DOHH2 (cell line): ENCODE results near the gene MFF.
"Not testable (repeated sequence)": the region's sequence is repeated elsewhere in the genome, so short reads cannot be mapped to it uniquely, and the experiment has no call there.

Experiments
- H3F3A ChIP-seq: fragments of 200-600 bp; sonication (generic), shearing (Covaris generic); 2 replicates; pipeline ENCODE4 v1.6.0; 2016; ENCODE audit warnings: antibody characterized with exemption, mild to moderate bottlenecking; ENCODE audit not compliant: control insufficient read depth, insufficient read depth
- H3K27ac ChIP-seq: fragments of 200-600 bp; sonication (generic); 2 replicates; pipeline ENCODE4 v1.5.1; 2014; ENCODE audit warnings: low read depth, mild to moderate bottlenecking, low read length, moderate library complexity
- H3K27me3 ChIP-seq: fragments of 200-600 bp; sonication (generic); 2 replicates; pipeline ENCODE4 v1.6.1; 2014; ENCODE audit warnings: mild to moderate bottlenecking, low read length, mixed read lengths; ENCODE audit not compliant: control insufficient read depth
- H3K36me3 ChIP-seq: fragments of 200-600 bp; sonication (generic); 2 replicates; pipeline ENCODE4 v1.6.1; 2014; ENCODE audit warnings: mild to moderate bottlenecking, low read length, moderate library complexity, mixed read lengths; ENCODE audit not compliant: control insufficient read depth
- H3K4me1 ChIP-seq: fragments of 200-600 bp; sonication (generic); 2 replicates; pipeline ENCODE4 v1.6.1; 2014; ENCODE audit warnings: mild to moderate bottlenecking, low read length, mixed read lengths; ENCODE audit not compliant: control insufficient read depth
- H3K4me2 ChIP-seq: fragments of 200-600 bp; sonication (generic); 2 replicates; pipeline ENCODE4 v1.6.0; 2014; ENCODE audit warnings: mild to moderate bottlenecking, low read length, moderate library complexity
- H3K4me3 ChIP-seq: fragments of 200-600 bp; sonication (generic); 2 replicates; pipeline ENCODE4 v1.5.1; 2014; ENCODE audit warnings: mild to moderate bottlenecking, low read length, mixed read lengths
- H3K79me2 ChIP-seq: fragments of 200-600 bp; sonication (generic); 2 replicates; pipeline ENCODE4 v1.6.1; 2014; ENCODE audit warnings: mild to moderate bottlenecking, low read length, mixed read lengths; ENCODE audit not compliant: control insufficient read depth
- H3K9me2 ChIP-seq: fragments of 200-600 bp; sonication (generic); replicated peaks from 2 replicates; pipeline ENCODE4 v1.6.1; 2014; ENCODE audit warnings: mild to moderate bottlenecking, low read length, mixed read lengths; ENCODE audit not compliant: control insufficient read depth
- H3K9me3 ChIP-seq: fragments of 200-600 bp; sonication (generic); 2 replicates; pipeline ENCODE4 v1.6.1; 2014; ENCODE audit warnings: antibody characterized with exemption, low read length, mixed read lengths; ENCODE audit not compliant: control insufficient read depth, insufficient read depth
- H4K20me1 ChIP-seq: fragments of 200-600 bp; sonication (generic); 2 replicates; pipeline ENCODE4 v1.6.0; 2014; ENCODE audit warnings: low read depth, mild to moderate bottlenecking, antibody characterized with exemption, low read length, moderate library complexity; ENCODE audit not compliant: control insufficient read depth, insufficient read depth
- CTCF ChIP-seq: fragments of 200-600 bp; sonication (generic); IDR thresholded peaks from one replicate; pipeline ENCODE4 v1.5.1; 2014; ENCODE audit warnings: antibody characterized with exemption, mild to moderate bottlenecking, low read depth, low read length; ENCODE audit not compliant: poor library complexity, severe bottlenecking
- EZH2phosphoT487 ChIP-seq: fragments of 200-600 bp; sonication (generic); IDR thresholded peaks from 2 replicates; pipeline ENCODE4 v1.6.1; 2017; ENCODE audit warnings: borderline replicate concordance, mild to moderate bottlenecking, antibody characterized with exemption, low read length, moderate library complexity, mixed read lengths

MFF gene

DNA sequence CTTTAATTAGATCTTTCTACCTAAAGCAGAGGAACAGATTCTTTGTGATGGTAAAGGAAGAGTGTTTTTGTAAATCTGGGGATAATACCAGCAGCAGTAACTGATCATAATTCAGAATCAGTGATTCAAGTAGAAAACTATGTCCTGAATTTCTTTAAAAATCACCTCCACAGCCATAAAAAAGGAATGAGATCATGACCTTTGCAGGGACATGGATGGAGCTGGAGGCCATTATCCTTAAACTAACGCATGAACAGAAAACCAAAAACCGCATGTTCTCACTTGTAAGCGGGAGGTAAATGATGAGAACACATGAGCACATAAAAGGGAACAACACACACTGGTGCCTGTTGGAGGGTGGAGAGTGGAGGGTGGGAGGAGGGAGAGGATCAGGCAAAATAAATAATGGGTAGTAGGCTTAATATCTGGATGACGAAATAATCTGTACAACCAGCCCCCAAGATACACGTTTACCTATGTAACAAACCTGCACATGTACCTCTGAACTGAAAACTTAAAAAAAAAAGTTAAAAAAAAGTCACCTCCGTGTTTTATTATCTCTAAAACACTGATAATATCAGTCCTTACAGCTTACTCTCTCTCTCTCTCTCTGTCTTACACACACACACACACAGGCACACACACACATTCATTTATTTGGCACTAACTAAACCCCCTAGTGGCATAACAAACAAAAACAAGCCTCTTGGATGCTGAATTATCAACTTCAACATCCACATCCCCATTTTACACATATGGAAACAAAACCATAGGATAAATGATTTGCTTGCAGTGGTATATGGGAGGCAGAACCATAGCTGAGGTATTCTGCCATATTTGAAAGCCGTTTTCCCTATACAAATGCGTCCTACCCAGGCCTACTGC is 52.7 kb downstream of the MFF start:
- no peak overlapping the region for H3K4me2 ChIP-seq
- no peaks in the 10 kb centered on the region for H3K79me2 ChIP-seq
- no peaks in the 10 kb centered on the region for H3K36me3 ChIP-seq
- no peak for TF ChIP-seq CTCF
- no peak for TF ChIP-seq EZH2phosphoT487
- H3F3A ChIP-seq: no peaks in the 10 kb centered on the region
- H3K27me3 ChIP-seq: no peaks in the 10 kb centered on the region
- no peak overlapping the region for H3K27ac ChIP-seq
- H3K9me3 ChIP-seq: no peaks in the 10 kb centered on the region
- H4K20me1 ChIP-seq: no peaks in the 10 kb centered on the region
- no peaks in the 10 kb centered on the region for H3K9me2 ChIP-seq
- no peak overlapping the region for H3K4me3 ChIP-seq
- H3K4me1 ChIP-seq: no peaks in the 10 kb centered on the region

DNA sequence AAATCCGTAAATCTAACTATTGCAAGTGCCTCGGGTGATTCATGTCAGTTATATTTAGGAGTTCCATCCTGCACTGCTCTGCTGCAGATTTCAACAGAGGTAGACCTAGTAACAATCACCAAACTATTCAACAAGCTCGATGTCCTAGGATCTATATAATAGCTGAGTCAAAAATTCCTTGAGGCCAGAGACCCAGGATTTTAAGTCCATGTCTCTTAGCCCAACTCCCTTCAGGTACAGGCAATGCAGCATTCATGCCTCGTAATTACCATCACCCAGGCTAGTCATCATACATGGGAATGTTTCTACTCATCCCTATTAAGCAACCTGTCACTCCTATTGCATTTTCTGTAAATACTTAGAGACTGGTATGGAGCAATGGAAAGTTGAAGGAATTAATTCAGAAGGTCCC is 53.3 kb downstream of the MFF start:
- H3K4me2 ChIP-seq: no peak overlapping the region
- no peaks in the 10 kb centered on the region for H3K36me3 ChIP-seq
- H3F3A ChIP-seq: no peaks in the 10 kb centered on the region
- no peak for TF ChIP-seq CTCF
- TF ChIP-seq EZH2phosphoT487: no peak
- no peak overlapping the region for H3K27ac ChIP-seq
- H3K4me1 ChIP-seq: no peaks in the 10 kb centered on the region
- no peaks in the 10 kb centered on the region for H3K9me3 ChIP-seq
- H3K4me3 ChIP-seq: no peak overlapping the region
- H3K79me2 ChIP-seq: no peaks in the 10 kb centered on the region
- no peaks in the 10 kb centered on the region for H3K9me2 ChIP-seq
- H3K27me3 ChIP-seq: no peaks in the 10 kb centered on the region
- no peaks in the 10 kb centered on the region for H4K20me1 ChIP-seq

- H3K4me3 ChIP-seq: no peak within 1 kb of the TSS
- no peaks in the 10 kb centered on the region for H3K36me3 ChIP-seq
- TF ChIP-seq EZH2phosphoT487 (no peak), CTCF (no peak)
- no peaks in the 10 kb centered on the region for H3K4me1 ChIP-seq
- H4K20me1 ChIP-seq: no peaks in the 10 kb centered on the region
- H3K9me2 ChIP-seq: no peaks in the 10 kb centered on the region
- no peaks in the 10 kb centered on the region for H3F3A ChIP-seq
- no peaks in the 10 kb centered on the region for H3K79me2 ChIP-seq
- H3K27ac ChIP-seq: no peak within 1 kb of the TSS
- no peaks in the 10 kb centered on the region for H3K27me3 ChIP-seq
- no peaks in the 10 kb centered on the region for H3K9me3 ChIP-seq
- no peak within 1 kb of the TSS for H3K4me2 ChIP-seq
These were observed 54.0 kb downstream of the MFF start, which contains the start of gene TM4SF20 for GRCh38 chr2:227379095-227379494. Gene TM4SF20 (minus strand): TSS chr2:227379306. CDS start chr2:227379268, 38 bp downstream.

- not testable (repeated sequence) for H3K27me3 ChIP-seq, H3K4me3 ChIP-seq, H3K4me2 ChIP-seq, H3K9me3 ChIP-seq, H3F3A ChIP-seq, H3K4me1 ChIP-seq, H4K20me1 ChIP-seq, H3K27ac ChIP-seq, H3K36me3 ChIP-seq, H3K9me2 ChIP-seq, H3K79me2 ChIP-seq
These were observed 57.3 kb downstream of the MFF start for GRCh38 chr2:227382241-227382835.
